H9 (cell line): Measurements from ENCODE around the gene GLT8D1. TPM values are rescaled to one million over a fixed set of nuclear protein-coding genes. Genes with fewer than 3 reads are reported as not detected.
"Not testable (repeated sequence)": the region's sequence is repeated elsewhere in the genome, so short reads cannot be mapped to it uniquely, and the experiment has no call there.

Source experiments
- DNase-seq: peaks from one replicate; pipeline ENCODE4 v3.0.0-alpha.2; 2017
- H2AFZ ChIP-seq: one replicate; pipeline ENCODE4 v1.6.1; 2013; ENCODE audit warnings: mild to moderate bottlenecking, low read length, control low read depth, moderate library complexity
- H2AK5ac ChIP-seq: 2 replicates; pipeline ENCODE4 v1.6.1; 2013; ENCODE audit warnings: low read length, control low read depth, mixed read lengths; ENCODE audit not compliant: insufficient read length
- H2BK120ac ChIP-seq: one replicate; pipeline ENCODE4 v1.6.1; 2013; ENCODE audit warnings: low read depth, mild to moderate bottlenecking, low read length, control low read depth, inconsistent platforms; ENCODE audit not compliant: poor library complexity, severe bottlenecking
- H2BK12ac ChIP-seq: 2 replicates; pipeline ENCODE4 v1.6.1; 2013; ENCODE audit warnings: low read length, control low read depth, mixed read lengths, low read depth; ENCODE audit not compliant: insufficient read length
- H2BK15ac ChIP-seq: 2 replicates; pipeline ENCODE4 v1.6.1; 2013; ENCODE audit warnings: low read depth, low read length, control low read depth
- H2BK20ac ChIP-seq: one replicate; pipeline ENCODE4 v1.6.1; 2013; ENCODE audit warnings: low read depth, mild to moderate bottlenecking, low read length, control low read depth, inconsistent platforms; ENCODE audit not compliant: poor library complexity, severe bottlenecking
- H2BK5ac ChIP-seq: 2 replicates; pipeline ENCODE4 v1.6.1; 2013; ENCODE audit warnings: low read length, control low read depth, mixed read lengths; ENCODE audit not compliant: insufficient read length
- H3K14ac ChIP-seq: 2 replicates; pipeline ENCODE4 v1.6.1; 2013; ENCODE audit warnings: low read length, control low read depth; ENCODE audit not compliant: insufficient read depth
- H3K18ac ChIP-seq: 2 replicates; pipeline ENCODE4 v1.6.1; 2013; ENCODE audit warnings: low read depth, mild to moderate bottlenecking, mixed read lengths, low read length, control low read depth; ENCODE audit not compliant: insufficient read length
- H3K23ac ChIP-seq: 2 replicates; pipeline ENCODE4 v1.6.1; 2013; ENCODE audit warnings: low read length, control low read depth, mixed read lengths, low read depth; ENCODE audit not compliant: insufficient read length
- H3K23me2 ChIP-seq: 2 replicates; pipeline ENCODE4 v1.6.1; 2013; ENCODE audit warnings: low read depth, mild to moderate bottlenecking, mixed read lengths, low read length, control low read depth; ENCODE audit not compliant: insufficient read length, poor library complexity, severe bottlenecking
- H3K27ac ChIP-seq: 2 replicates; pipeline ENCODE4 v1.5.1; 2013; ENCODE audit warnings: low read length, control low read depth, mixed read lengths, low read depth; ENCODE audit not compliant: insufficient read length
- H3K27me3 ChIP-seq: 2 replicates; pipeline ENCODE4 v1.6.1; 2013; ENCODE audit warnings: low read length, control low read depth, inconsistent platforms; ENCODE audit not compliant: insufficient read depth
- H3K4ac ChIP-seq: 2 replicates; pipeline ENCODE4 v1.6.1; 2013; ENCODE audit warnings: low read depth, mild to moderate bottlenecking, control low read depth, inconsistent platforms, low read length, moderate library complexity
- H3K4me1 ChIP-seq: 2 replicates; pipeline ENCODE4 v1.6.1; 2013; ENCODE audit warnings: low read length, control low read depth, inconsistent platforms; ENCODE audit not compliant: insufficient read depth
- H3K4me2 ChIP-seq: 2 replicates; pipeline ENCODE4 v1.6.1; 2013; ENCODE audit warnings: low read length, control low read depth, mixed read lengths; ENCODE audit not compliant: insufficient read length, insufficient read depth
- H3K56ac ChIP-seq: 2 replicates; pipeline ENCODE4 v1.6.1; 2013; ENCODE audit warnings: low read depth, mild to moderate bottlenecking, mixed read lengths, low read length, control low read depth; ENCODE audit not compliant: insufficient read length
- H3K79me1 ChIP-seq: 2 replicates; pipeline ENCODE4 v1.6.1; 2013; ENCODE audit warnings: low read depth, mild to moderate bottlenecking, moderate library complexity, low read length, control low read depth, inconsistent platforms; ENCODE audit not compliant: insufficient read depth, poor library complexity, severe bottlenecking
- H3K79me2 ChIP-seq: 2 replicates; pipeline ENCODE4 v1.6.1; 2013; ENCODE audit warnings: low read length, control low read depth, inconsistent platforms; ENCODE audit not compliant: insufficient read depth
- H3K9ac ChIP-seq: 2 replicates; pipeline ENCODE4 v1.6.1; 2013; ENCODE audit warnings: low read length, control low read depth, mixed read lengths; ENCODE audit not compliant: insufficient read length; ENCODE audit errors: extremely low read depth
- H3K9me3 ChIP-seq: one replicate; pipeline ENCODE4 v1.6.1; 2013; ENCODE audit warnings: low read depth, low read length, inconsistent platforms; ENCODE audit not compliant: control insufficient read depth
- H3T11ph ChIP-seq: one replicate; pipeline ENCODE4 v1.6.1; 2013; ENCODE audit warnings: mild to moderate bottlenecking, low read length, control low read depth, inconsistent platforms
- H4K20me1 ChIP-seq: one replicate; pipeline ENCODE4 v1.6.1; 2013; ENCODE audit not compliant: control insufficient read depth, insufficient read length, insufficient read depth
- H4K5ac ChIP-seq: 2 replicates; pipeline ENCODE4 v1.6.1; 2013; ENCODE audit warnings: low read depth, mild to moderate bottlenecking, mixed read lengths, low read length, control low read depth; ENCODE audit not compliant: insufficient read length
- H4K8ac ChIP-seq: replicated peaks from 2 replicates; pipeline ENCODE4 v1.6.1; 2013; ENCODE audit warnings: low read length, control low read depth, mixed read lengths, low read depth; ENCODE audit not compliant: insufficient read length
- H4K91ac ChIP-seq: 2 replicates; pipeline ENCODE4 v1.6.1; 2013; ENCODE audit warnings: low read depth, mild to moderate bottlenecking, moderate library complexity, mixed read lengths, low read length, control low read depth; ENCODE audit not compliant: insufficient read length
- H3K27ac Mint-ChIP-seq, 3 experiments: 2 replicates in 2 of 3; 3 replicates in 1 of 3; pipeline ENCODE4 v1.8.0; 2020 to 2021; ENCODE audit warnings: mixed read lengths in 3 of 3, mild to moderate bottlenecking in 1 of 3, moderate library complexity in 1 of 3
- H3K27me3 Mint-ChIP-seq: 2 replicates; pipeline ENCODE4 v1.8.0; 2021; ENCODE audit warnings: low read depth, mild to moderate bottlenecking, moderate library complexity, mixed read lengths
- H3K36me3 Mint-ChIP-seq, 3 experiments: 2 replicates in 2 of 3; 3 replicates in 1 of 3; pipeline ENCODE4 v1.8.0; 2020 to 2021; ENCODE audit warnings: low read depth in 3 of 3, mixed read lengths in 3 of 3; ENCODE audit not compliant: insufficient read depth in 1 of 3
- H3K4me1 Mint-ChIP-seq, 2 experiments: 2 replicates each; pipeline ENCODE4 v1.8.0; 2020; ENCODE audit warnings: mixed read lengths in 2 of 2
- H3K4me3 Mint-ChIP-seq, 2 experiments: 2 replicates in 1 of 2; 3 replicates in 1 of 2; pipeline ENCODE4 v1.8.0; 2020 to 2021; ENCODE audit warnings: mild to moderate bottlenecking in 2 of 2, mixed read lengths in 2 of 2, moderate library complexity in 1 of 2
- H3K9me3 Mint-ChIP-seq, 2 experiments: 2 replicates in 1 of 2; 3 replicates in 1 of 2; pipeline ENCODE4 v1.8.0; 2020; ENCODE audit warnings: mild to moderate bottlenecking in 2 of 2, mixed read lengths in 2 of 2, moderate library complexity in 1 of 2
- WGBS: extraction: QIAGEN DNeasy Blood & Tissue Kit; methylation state at CpG from one replicate; pipeline ENCODE4 v1.1.7; 2013; ENCODE audit warnings: missing lambda C conversion rate, low lambda C conversion rate, mixed read lengths; ENCODE audit not compliant: insufficient read length; ENCODE audit errors: extremely low coverage; 5-methylcytosine and 5-hydroxymethylcytosine counted together
- total RNA-seq: library from RNA; stranded (reverse); gene quantifications from 2 replicates; pipeline ENCODE4 v1.2.1, GENCODE V29; 2021
- TF ChIP-seq, protein P1 (sequence below): fragments of 200-600 bp; sonication (generic); conservative IDR thresholded peaks from 3 replicates; pipeline ENCODE4 v1.8.0; 2021; ENCODE audit warnings: antibody characterized with exemption, mild to moderate bottlenecking

GLT8D1 gene
- total RNA-seq, 1 experiment from 2014 or later, result 39.3 TPM

- H2BK15ac ChIP-seq, result no peak overlapping the region
- H3K27ac ChIP-seq, result no peak overlapping the region
- peaks cover 3% of the 10 kb centered on the region; the same call in 1 of the 2 replicates for H3K79me2 ChIP-seq
Measured at GRCh38 chr3:52678265-52679198, 27.1 kb downstream of the GLT8D1 start.

GRCh38 chr3:52676201-52676600 is 29.4 kb downstream of the GLT8D1 start:
- not testable (repeated sequence) for H3K9me3 Mint-ChIP-seq, H3K23ac ChIP-seq, H4K20me1 ChIP-seq, H3K27me3 ChIP-seq, H2AK5ac ChIP-seq, H3K9me3 ChIP-seq, H3K23me2 ChIP-seq, H3K9ac ChIP-seq, H3T11ph ChIP-seq, H3K56ac ChIP-seq, H3K14ac ChIP-seq, H3K27ac ChIP-seq, H2AFZ ChIP-seq, H2BK20ac ChIP-seq, H4K5ac ChIP-seq, H4K8ac ChIP-seq, H3K79me1 ChIP-seq, H3K4me2 ChIP-seq, H2BK120ac ChIP-seq, H4K91ac ChIP-seq, H2BK5ac ChIP-seq, H3K79me2 ChIP-seq, H3K4ac ChIP-seq, H2BK15ac ChIP-seq, H3K27me3 Mint-ChIP-seq, H3K4me3 Mint-ChIP-seq, H3K18ac ChIP-seq, H3K4me1 Mint-ChIP-seq, H2BK12ac ChIP-seq, H3K4me1 ChIP-seq, DNase-seq
- peaks cover 32 to 70% (median 60%) of the 10 kb centered on the region in 3 experiments; a peak in 6 of 7 replicates for H3K36me3 Mint-ChIP-seq
- H3K27ac Mint-ChIP-seq, result 0 out of 7 replicates have a peak overlapping the region, but pooled peaks of 1 of the 3 experiments have one; percentile 2
- WGBS, result no CpG with 5 or more reads among the region's 3 CpGs

More at GRCh38 chr3:52678265-52679198, 27.1 kb downstream of the GLT8D1 start:
- Histone ChIP-seq H2BK12ac (no peak overlapping the region), H4K20me1 (no peaks in the 10 kb centered on the region), H3K27me3 (no peaks in the 10 kb centered on the region), H3K4me1 (no peaks in the 10 kb centered on the region), H4K8ac (no peak overlapping the region), H2BK120ac (no peak overlapping the region), H2BK20ac (no peak overlapping the region), H4K91ac (no peak overlapping the region), H2AFZ (no peak overlapping the region), H3K18ac (no peak overlapping the region), H2BK5ac (no peak overlapping the region), H3K79me1 (peaks cover 3% of the 10 kb centered on the region), H2AK5ac (no peak overlapping the region), H3K9ac (no peak overlapping the region), H3K56ac (no peak overlapping the region), H3K4me2 (no peak overlapping the region), H3K23me2 (no peaks in the 10 kb centered on the region), H4K5ac (no peak overlapping the region), H3K23ac (no peak overlapping the region), H3K14ac (no peak overlapping the region), H3K9me3 (no peaks in the 10 kb centered on the region), H3K4ac (no peak overlapping the region), H3T11ph (no peak overlapping the region)
- H3K27ac Mint-ChIP-seq, result 0 out of 7 replicates have a peak overlapping the region, but pooled peaks of 1 of the 3 experiments have one; percentile 38
- TF ChIP-seq, protein P1, sequence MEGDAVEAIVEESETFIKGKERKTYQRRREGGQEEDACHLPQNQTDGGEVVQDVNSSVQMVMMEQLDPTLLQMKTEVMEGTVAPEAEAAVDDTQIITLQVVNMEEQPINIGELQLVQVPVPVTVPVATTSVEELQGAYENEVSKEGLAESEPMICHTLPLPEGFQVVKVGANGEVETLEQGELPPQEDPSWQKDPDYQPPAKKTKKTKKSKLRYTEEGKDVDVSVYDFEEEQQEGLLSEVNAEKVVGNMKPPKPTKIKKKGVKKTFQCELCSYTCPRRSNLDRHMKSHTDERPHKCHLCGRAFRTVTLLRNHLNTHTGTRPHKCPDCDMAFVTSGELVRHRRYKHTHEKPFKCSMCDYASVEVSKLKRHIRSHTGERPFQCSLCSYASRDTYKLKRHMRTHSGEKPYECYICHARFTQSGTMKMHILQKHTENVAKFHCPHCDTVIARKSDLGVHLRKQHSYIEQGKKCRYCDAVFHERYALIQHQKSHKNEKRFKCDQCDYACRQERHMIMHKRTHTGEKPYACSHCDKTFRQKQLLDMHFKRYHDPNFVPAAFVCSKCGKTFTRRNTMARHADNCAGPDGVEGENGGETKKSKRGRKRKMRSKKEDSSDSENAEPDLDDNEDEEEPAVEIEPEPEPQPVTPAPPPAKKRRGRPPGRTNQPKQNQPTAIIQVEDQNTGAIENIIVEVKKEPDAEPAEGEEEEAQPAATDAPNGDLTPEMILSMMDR, result no peak
- no CpG with 5 or more reads among the region's 6 CpGs for WGBS
- peaks cover 24 to 59% (median 56%) of the 10 kb centered on the region in 3 experiments; a peak in 6 of 7 replicates for H3K36me3 Mint-ChIP-seq
- DNase-seq, result no peak
- H3K27me3 Mint-ChIP-seq, result no peaks in the 10 kb centered on the region
- no peak overlapping the region for H3K4me3 Mint-ChIP-seq
- peaks cover 10 to 12% of the 10 kb centered on the region in 2 experiments for H3K4me1 Mint-ChIP-seq
- no peaks in the 10 kb centered on the region for H3K9me3 Mint-ChIP-seq
